ENCODE data around the gene PRKD3. TPM values are rescaled to one million over a fixed set of nuclear protein-coding genes. Genes with fewer than 3 reads are reported as not detected.

The PRKD3 gene
- total RNA-seq, 1 donor from 2014 or later: 21.6 TPM

GRCh38 chr2:37350034-37350433 is 25.4 kb upstream of the PRKD3 start:
- TF ChIP-seq, protein P1, sequence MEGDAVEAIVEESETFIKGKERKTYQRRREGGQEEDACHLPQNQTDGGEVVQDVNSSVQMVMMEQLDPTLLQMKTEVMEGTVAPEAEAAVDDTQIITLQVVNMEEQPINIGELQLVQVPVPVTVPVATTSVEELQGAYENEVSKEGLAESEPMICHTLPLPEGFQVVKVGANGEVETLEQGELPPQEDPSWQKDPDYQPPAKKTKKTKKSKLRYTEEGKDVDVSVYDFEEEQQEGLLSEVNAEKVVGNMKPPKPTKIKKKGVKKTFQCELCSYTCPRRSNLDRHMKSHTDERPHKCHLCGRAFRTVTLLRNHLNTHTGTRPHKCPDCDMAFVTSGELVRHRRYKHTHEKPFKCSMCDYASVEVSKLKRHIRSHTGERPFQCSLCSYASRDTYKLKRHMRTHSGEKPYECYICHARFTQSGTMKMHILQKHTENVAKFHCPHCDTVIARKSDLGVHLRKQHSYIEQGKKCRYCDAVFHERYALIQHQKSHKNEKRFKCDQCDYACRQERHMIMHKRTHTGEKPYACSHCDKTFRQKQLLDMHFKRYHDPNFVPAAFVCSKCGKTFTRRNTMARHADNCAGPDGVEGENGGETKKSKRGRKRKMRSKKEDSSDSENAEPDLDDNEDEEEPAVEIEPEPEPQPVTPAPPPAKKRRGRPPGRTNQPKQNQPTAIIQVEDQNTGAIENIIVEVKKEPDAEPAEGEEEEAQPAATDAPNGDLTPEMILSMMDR (IDR thresholded peaks at IDR 0.05; ENCODE audit: insufficient read depth, low read length, poor library complexity, severe bottlenecking): no peak
- no peaks in the 10 kb centered on the region for H3K36me3 ChIP-seq (ENCODE audit: control insufficient read depth, insufficient read depth, low read length)
- no peaks in the 10 kb centered on the region for H3K27me3 ChIP-seq (ENCODE audit: control insufficient read depth, insufficient read depth, low read length)
- no peak overlapping the region for H3K4me3 ChIP-seq (ENCODE audit: low read depth, low read length)
- peak; percentile 75 for DNase-seq (ENCODE audit: low read depth)

DNA sequence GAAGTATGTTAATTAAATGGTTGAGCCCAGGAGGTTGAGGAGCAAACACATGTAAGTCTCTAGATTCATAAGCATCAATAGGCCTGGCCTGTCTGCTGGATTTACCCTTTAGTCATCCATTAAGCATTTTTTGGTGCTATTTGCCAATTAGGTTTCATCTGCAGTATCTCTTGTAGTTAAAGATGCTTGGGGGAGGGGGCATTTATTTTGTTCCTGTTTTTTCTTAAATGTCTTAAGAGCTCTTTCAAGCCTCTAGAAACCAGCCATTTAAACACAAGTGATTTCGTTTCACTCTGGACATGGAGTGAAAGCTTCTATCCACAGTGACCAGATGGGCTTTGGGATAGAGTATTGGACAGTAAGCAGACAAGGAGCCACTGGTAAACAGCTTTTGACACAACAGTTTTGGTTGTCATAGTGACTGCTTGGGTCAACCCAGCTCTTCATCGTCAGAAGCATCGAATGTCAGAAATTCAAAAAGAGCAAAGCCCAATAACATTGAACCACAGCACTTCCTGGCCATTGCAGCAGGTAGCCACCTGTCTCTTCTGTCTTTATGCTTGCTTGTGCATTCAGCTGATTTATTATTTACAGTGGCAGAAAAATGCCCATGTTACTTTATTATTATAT is 24.7 kb upstream of the PRKD3 start:
- H3K4me3 ChIP-seq (ENCODE audit: low read depth, low read length): no peak overlapping the region
- TF ChIP-seq, protein P1 (IDR thresholded peaks at IDR 0.05; ENCODE audit: insufficient read depth, low read length, poor library complexity, severe bottlenecking): no peak
- no peaks in the 10 kb centered on the region for H3K36me3 ChIP-seq (ENCODE audit: control insufficient read depth, insufficient read depth, low read length)
- no peak for DNase-seq (ENCODE audit: low read depth)
- no peaks in the 10 kb centered on the region for H3K27me3 ChIP-seq (ENCODE audit: control insufficient read depth, insufficient read depth, low read length)

GRCh38 chr2:37348155-37348554 is 23.5 kb upstream of the PRKD3 start:
- H3K4me3 ChIP-seq (ENCODE audit: low read depth, low read length): no peak overlapping the region
- TF ChIP-seq, protein P1 (IDR thresholded peaks at IDR 0.05; ENCODE audit: insufficient read depth, low read length, poor library complexity, severe bottlenecking): no peak

DNA sequence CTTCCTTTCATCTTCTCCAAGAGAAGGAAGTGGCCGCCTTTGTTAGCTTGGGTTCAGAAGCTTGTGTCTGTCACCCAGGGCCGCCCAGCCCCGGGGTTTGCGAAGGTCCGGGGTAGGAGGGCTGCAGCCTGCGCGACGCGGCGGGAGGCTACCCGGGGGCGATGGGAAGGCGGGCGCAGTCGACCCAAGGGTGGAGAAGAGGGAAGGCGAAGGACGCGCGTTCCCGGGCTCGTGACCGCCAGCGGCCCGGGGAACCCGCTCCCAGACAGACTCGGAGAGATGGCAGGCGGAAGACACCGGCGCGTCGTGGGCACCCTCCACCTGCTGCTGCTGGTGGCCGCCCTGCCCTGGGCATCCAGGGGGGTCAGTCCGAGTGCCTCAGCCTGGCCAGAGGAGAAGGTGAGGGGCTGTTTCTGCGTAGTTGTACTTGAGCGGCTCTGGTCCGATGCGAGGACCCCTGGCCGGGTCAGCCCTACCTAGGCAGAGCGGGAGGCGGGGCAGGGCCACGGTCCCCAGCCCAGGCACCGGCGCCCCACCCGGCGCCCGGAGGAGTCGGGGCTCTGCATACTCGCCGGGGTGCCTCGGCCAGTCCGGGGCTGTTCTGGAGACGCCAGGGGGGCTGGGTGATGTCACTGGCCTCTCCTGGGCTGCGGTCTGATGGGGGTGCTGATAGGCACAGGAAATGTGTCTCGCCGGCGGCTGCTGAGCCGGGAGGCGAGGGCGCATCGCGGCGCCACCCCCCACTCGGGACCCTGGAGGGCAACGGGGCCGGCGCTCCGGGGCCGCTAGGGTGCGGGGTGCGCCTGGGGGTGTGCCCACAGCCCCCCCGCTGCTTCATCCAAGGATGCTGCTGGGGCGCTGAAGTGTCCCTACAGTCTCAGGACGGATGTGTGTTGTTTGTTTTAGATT is 20.1 kb upstream of the PRKD3 start, which contains the start of gene QPCT:
Gene QPCT (plus strand): TSS at position 178 of the 909 bp plus-strand sequence. CDS start 102 bp downstream, at position 280.
- Histone ChIP-seq H3K27me3 (ENCODE audit: control insufficient read depth, insufficient read depth, low read length) (no peaks in the 10 kb centered on the region), H3K4me3 (ENCODE audit: low read depth, low read length) (peak within 1 kb of the TSS; percentile 47), H3K36me3 (ENCODE audit: control insufficient read depth, insufficient read depth, low read length) (no peaks in the 10 kb centered on the region)
- no peak for DNase-seq (ENCODE audit: low read depth)
- TF ChIP-seq, protein P1 (IDR thresholded peaks at IDR 0.05; ENCODE audit: insufficient read depth, low read length, poor library complexity, severe bottlenecking): no peak

More at GRCh38 chr2:37348155-37348554, 23.5 kb upstream of the PRKD3 start:
- H3K27me3 ChIP-seq (ENCODE audit: control insufficient read depth, insufficient read depth, low read length): no peaks in the 10 kb centered on the region
- no peaks in the 10 kb centered on the region for H3K36me3 ChIP-seq (ENCODE audit: control insufficient read depth, insufficient read depth, low read length)
- no peak for DNase-seq (ENCODE audit: low read depth)

- TF ChIP-seq, protein P1 (IDR thresholded peaks at IDR 0.05; ENCODE audit: insufficient read depth, low read length, poor library complexity, severe bottlenecking): peak; percentile 48
- H3K4me3 ChIP-seq (ENCODE audit: low read depth, low read length): peak overlapping the region; percentile 47
- no peak for DNase-seq (ENCODE audit: low read depth)
- no peaks in the 10 kb centered on the region for H3K27me3 ChIP-seq (ENCODE audit: control insufficient read depth, insufficient read depth, low read length)
- H3K36me3 ChIP-seq (ENCODE audit: control insufficient read depth, insufficient read depth, low read length): no peaks in the 10 kb centered on the region
Observed at GRCh38 chr2:37343537-37344434, 19.2 kb upstream of the PRKD3 start.
